Astrocyte of the spinal cord (primary cell): ENCODE measurements around the gene NWD2.
"Not testable (repeated sequence)": the region's sequence is repeated elsewhere in the genome, so short reads cannot be mapped to it uniquely, and the experiment has no call there.

Experiments
- DNase-seq: peaks from one replicate; pipeline ENCODE4 v3.0.0; 2011; ENCODE audit warnings: low read depth, low spot score
- H3K4me3 ChIP-seq: 2 replicates; pipeline ENCODE4 v1.5.1; 2011; ENCODE audit warnings: low read depth, mild to moderate bottlenecking, low read length, moderate library complexity
- in situ Hi-C: cut with HindIII; loops from 2 replicates; pipeline ENCODE4 v1.10.0; 2017; ENCODE audit warnings: low sequenced_read_pairs
- TF ChIP-seq, protein P1 (sequence below): IDR thresholded peaks from 2 replicates; pipeline ENCODE4 v1.5.1; 2012; ENCODE audit warnings: low read depth, mild to moderate bottlenecking, low read length, inconsistent platforms

The NWD2 gene

DNA sequence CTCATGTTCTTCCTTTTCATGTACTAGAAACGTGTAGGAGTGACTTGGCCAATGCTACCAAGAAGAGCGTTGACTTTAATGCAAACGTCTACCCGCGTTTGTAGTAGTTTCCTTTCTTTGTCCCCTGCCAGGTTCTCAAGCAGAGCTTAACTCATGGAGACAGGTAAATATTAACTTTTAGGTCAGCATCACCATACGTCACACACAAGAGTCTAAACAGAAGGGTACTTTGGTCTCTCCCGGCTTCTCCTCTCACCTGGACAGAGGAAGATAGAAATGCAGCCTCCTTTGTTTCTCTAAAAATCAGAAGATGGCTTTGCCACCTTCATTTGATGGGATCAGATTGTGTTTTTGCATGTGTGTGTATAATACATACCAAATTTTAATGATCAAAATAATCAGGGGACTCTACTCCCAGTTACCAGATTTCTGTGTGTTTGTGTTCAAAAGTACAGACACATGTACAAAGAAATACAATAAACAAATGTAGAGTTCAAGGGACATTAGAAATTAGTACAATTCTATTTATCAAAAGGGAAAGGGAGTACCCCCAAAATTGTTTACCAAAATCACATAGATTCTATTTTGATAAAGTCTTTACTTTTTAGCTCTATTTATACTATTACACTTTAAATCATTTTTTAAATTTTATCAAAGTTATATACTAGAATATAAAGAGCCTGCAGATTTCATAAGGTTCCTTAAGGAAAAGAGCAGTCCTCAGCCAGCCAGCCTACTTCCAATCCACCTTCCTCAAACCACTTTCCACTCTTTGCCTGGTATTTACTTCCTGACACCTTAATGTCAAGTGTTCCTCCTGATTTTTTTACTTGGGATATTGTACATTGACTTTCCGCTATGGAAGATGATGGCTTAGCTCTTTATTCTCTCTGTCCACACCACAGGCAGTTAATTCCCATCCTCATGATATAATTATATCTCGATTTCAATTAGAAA lies 246.1 kb downstream of the NWD2 start:
- in situ Hi-C loops, result no loop called here
- DNase-seq, result no peak
- no peak overlapping the region for H3K4me3 ChIP-seq
- TF ChIP-seq, protein P1, sequence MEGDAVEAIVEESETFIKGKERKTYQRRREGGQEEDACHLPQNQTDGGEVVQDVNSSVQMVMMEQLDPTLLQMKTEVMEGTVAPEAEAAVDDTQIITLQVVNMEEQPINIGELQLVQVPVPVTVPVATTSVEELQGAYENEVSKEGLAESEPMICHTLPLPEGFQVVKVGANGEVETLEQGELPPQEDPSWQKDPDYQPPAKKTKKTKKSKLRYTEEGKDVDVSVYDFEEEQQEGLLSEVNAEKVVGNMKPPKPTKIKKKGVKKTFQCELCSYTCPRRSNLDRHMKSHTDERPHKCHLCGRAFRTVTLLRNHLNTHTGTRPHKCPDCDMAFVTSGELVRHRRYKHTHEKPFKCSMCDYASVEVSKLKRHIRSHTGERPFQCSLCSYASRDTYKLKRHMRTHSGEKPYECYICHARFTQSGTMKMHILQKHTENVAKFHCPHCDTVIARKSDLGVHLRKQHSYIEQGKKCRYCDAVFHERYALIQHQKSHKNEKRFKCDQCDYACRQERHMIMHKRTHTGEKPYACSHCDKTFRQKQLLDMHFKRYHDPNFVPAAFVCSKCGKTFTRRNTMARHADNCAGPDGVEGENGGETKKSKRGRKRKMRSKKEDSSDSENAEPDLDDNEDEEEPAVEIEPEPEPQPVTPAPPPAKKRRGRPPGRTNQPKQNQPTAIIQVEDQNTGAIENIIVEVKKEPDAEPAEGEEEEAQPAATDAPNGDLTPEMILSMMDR, result no peak

DNA sequence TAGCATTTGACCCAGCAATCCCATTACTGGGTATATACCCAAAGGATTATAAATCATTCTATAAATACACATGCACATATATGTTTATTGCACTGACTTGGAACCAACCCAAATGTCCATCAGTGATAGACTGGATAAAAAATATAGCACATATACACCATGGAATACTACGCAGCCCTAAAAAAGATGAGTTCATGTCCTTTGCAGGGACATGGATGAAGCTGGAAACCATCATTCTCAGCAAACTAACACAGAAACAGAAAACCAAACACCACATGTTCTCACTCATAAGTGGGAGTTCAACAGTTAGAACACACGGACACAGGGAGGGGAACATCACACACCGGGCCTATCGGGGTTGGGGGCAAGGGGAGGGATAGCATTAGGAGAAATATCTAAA lies 250.8 kb downstream of the NWD2 start:
- DNase-seq, H3K4me3 ChIP-seq, in situ Hi-C loops: not testable (repeated sequence)
